Liver (tissue), 2 donors: ENCODE results near the gene RNF13.
"Not testable (repeated sequence)": the region's sequence is repeated elsewhere in the genome, so short reads cannot be mapped to it uniquely, and the experiment has no call there.

Source experiments
- CTCF ChIP-seq: fragments of 150-350 bp; IDR thresholded peaks from 2 replicates; pipeline ENCODE4 v1.5.1; 2017; ENCODE audit warnings: improper control_type of control experiment, low read depth, low read length; ENCODE audit not compliant: missing input control
- REST ChIP-seq: IDR thresholded peaks from 2 replicates; pipeline ENCODE4 v1.6.1; 2016; ENCODE audit warnings: antibody characterized with exemption, mild to moderate bottlenecking
- donor health status: healthy.

GRCh38 chr3:149943966-149944365 lies 131.0 kb downstream of the RNF13 start:
- not testable (repeated sequence) for TF ChIP-seq CTCF, REST
